Gastroesophageal sphincter (tissue), 2 donors: ENCODE measurements around the gene MAT2A.

Experiments
- POLR2A ChIP-seq, 2 donors: fragments of 450-650 bp; IDR thresholded peaks; one replicate each; pipeline ENCODE4 v1.6.1; 2017; ENCODE audit warnings: antibody characterized with exemption in 2 of 2, mild to moderate bottlenecking in 2 of 2, moderate library complexity in 1 of 2
- POLR2AphosphoS5 ChIP-seq: sonication (generic); formaldehyde crosslinking; IDR thresholded peaks from one replicate; pipeline ENCODE4 v1.6.1; 2017; ENCODE audit warnings: antibody characterized with exemption

DNA sequence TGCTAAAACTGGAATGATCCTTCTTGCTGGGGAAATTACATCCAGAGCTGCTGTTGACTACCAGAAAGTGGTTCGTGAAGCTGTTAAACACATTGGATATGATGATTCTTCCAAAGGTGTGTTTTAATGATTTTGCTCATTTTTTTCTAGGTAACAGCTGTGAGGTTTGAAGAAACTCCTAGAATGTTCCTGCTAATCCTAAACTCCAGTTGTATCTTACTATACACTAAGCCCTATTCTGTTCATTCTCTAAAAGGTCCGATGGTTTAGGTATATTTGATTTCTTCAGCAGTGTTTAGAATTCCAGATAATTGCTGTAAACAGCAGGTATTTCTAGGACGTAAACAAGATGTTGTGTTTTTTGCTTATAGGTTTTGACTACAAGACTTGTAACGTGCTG is 2.3 kb downstream of the MAT2A start:
- no peak for TF ChIP-seq POLR2AphosphoS5
- TF ChIP-seq POLR2A (IDR thresholded peaks at IDR 0.05): no peak
